Stimulated activated naive CD8-positive, alpha-beta T cell treated with anti-CD3 and anti-CD28 coated beads, Interleukin-15, amount 100 ng/mL, for 72 hours (primary cell): ENCODE data around the gene TMEM212.
"Not testable (repeated sequence)": the region's sequence is repeated elsewhere in the genome, so short reads cannot be mapped to it uniquely, and the experiment has no call there.

Experiments used
- ATAC-seq: fragments of 150-1000 bp; cut with Tn5 transposase; 2 replicates; pipeline ENCODE4 v1.10.0; 2021; ENCODE audit warnings: mild to moderate bottlenecking, moderate library complexity
- DNase-seq, 2 donors: peaks; one replicate each; pipeline ENCODE4 v3.0.0; 2021 to 2022
- H3K27ac Mint-ChIP-seq, 2 donors: one replicate each; pipeline ENCODE4 v1.8.0; 2022; ENCODE audit warnings: mild to moderate bottlenecking in 2 of 2, mixed read lengths in 2 of 2, moderate library complexity in 2 of 2
- H3K27me3 Mint-ChIP-seq: one replicate; pipeline ENCODE4 v1.8.0; 2022; ENCODE audit warnings: mixed read lengths
- H3K4me1 Mint-ChIP-seq: one replicate; pipeline ENCODE4 v1.8.0; 2022; ENCODE audit warnings: mild to moderate bottlenecking, mixed read lengths
- H3K4me3 Mint-ChIP-seq, 2 donors: one replicate each; pipeline ENCODE4 v1.8.0; 2022; ENCODE audit warnings: mild to moderate bottlenecking in 2 of 2, mixed read lengths in 2 of 2, moderate library complexity in 1 of 2
- H3K9me3 Mint-ChIP-seq, 2 donors: one replicate each; pipeline ENCODE4 v1.8.0; 2022; ENCODE audit warnings: mixed read lengths in 2 of 2

The TMEM212 gene

GRCh38 chr3:171901615-171902312 lies 58.6 kb downstream of the TMEM212 start:
- H3K27me3 Mint-ChIP-seq, result peaks cover 16% of the 10 kb centered on the region
- H3K4me3 Mint-ChIP-seq, result no peak overlapping the region
- H3K4me1 Mint-ChIP-seq, result no peaks in the 10 kb centered on the region
- ATAC-seq (no peak), DNase-seq (no peak)
- H3K9me3 Mint-ChIP-seq, result no peaks in the 10 kb centered on the region
- H3K27ac Mint-ChIP-seq, result no peak overlapping the region

GRCh38 chr3:171904829-171905228 lies 61.7 kb downstream of the TMEM212 start:
- Mint-ChIP-seq H3K9me3 (peaks cover 0 to under 1% of the 10 kb centered on the region in 2 donors), H3K27me3 (peaks cover 16% of the 10 kb centered on the region), H3K27ac (no peak overlapping the region), H3K4me1 (no peaks in the 10 kb centered on the region), H3K4me3 (no peak overlapping the region)
- ATAC-seq, result no peak
- DNase-seq, result no peak

GRCh38 chr3:171906503-171906902 lies 63.4 kb downstream of the TMEM212 start:
- DNase-seq, H3K4me3 Mint-ChIP-seq, H3K27ac Mint-ChIP-seq, H3K27me3 Mint-ChIP-seq, ATAC-seq, H3K4me1 Mint-ChIP-seq: not testable (repeated sequence)
- H3K9me3 Mint-ChIP-seq, result peaks cover 0 to 10% of the 10 kb centered on the region in 2 donors

GRCh38 chr3:171906951-171907676 lies 64.0 kb downstream of the TMEM212 start:
- DNase-seq (no peak), ATAC-seq (peak; percentile 66)
- Mint-ChIP-seq H3K27ac (no peak overlapping the region), H3K4me3 (no peak overlapping the region), H3K9me3 (peaks cover 0 to 15% of the 10 kb centered on the region in 2 donors), H3K27me3 (no peaks in the 10 kb centered on the region), H3K4me1 (no peaks in the 10 kb centered on the region)

- ATAC-seq (no peak), DNase-seq (no peak)
- Mint-ChIP-seq H3K27me3 (no peaks in the 10 kb centered on the region), H3K9me3 (peaks cover 0 to 15% of the 10 kb centered on the region in 2 donors), H3K4me1 (no peaks in the 10 kb centered on the region), H3K4me3 (no peak overlapping the region), H3K27ac (no peak overlapping the region)
Measured at GRCh38 chr3:171907761-171908160, 64.6 kb downstream of the TMEM212 start.

GRCh38 chr3:171908731-171909130 lies 65.6 kb downstream of the TMEM212 start:
- Mint-ChIP-seq H3K4me1 (no peaks in the 10 kb centered on the region), H3K9me3 (peaks cover 0 to 15% of the 10 kb centered on the region in 2 donors), H3K27me3 (no peaks in the 10 kb centered on the region), H3K4me3 (no peak overlapping the region), H3K27ac (no peak overlapping the region)
- no peak for DNase-seq
- no peak for ATAC-seq
